SK-N-SH treated with all-trans-retinoic acid at 6 μM for 48 hours (cell line): Measurements from ENCODE around the gene DENND1B.
A peak's percentile ranks its signal among the peaks of the same experiment; 100 is the strongest.

Experiments used
- ATAC-seq: fragments of 200-7000 bp; cut with Tn5 transposase; 3 replicates; pipeline ENCODE4 v1.9.1; 2020; ENCODE audit warnings: mild to moderate bottlenecking, moderate library complexity
- ARNTL ChIP-seq: fragments of 450-650 bp; formaldehyde crosslinking; IDR thresholded peaks from 2 replicates; pipeline ENCODE4 v1.5.0; 2020; ENCODE audit warnings: low read depth, mild to moderate bottlenecking, moderate library complexity, borderline replicate concordance
- BACH2 ChIP-seq: fragments of 250-450 bp; sonication (Bioruptor Pico); IDR thresholded peaks from 2 replicates; pipeline ENCODE4 v1.9.0; 2021; ENCODE audit warnings: mild to moderate bottlenecking, borderline replicate concordance
- ESRRG ChIP-seq: fragments of 250-450 bp; sonication (Bioruptor Pico); IDR thresholded peaks from 2 replicates; pipeline ENCODE4 v1.6.1; 2021; ENCODE audit warnings: mild to moderate bottlenecking
- OSR1 ChIP-seq: fragments of 250-450 bp; sonication (Bioruptor Pico); IDR thresholded peaks from 2 replicates; pipeline ENCODE4 v1.8.0; 2022; ENCODE audit warnings: moderate library complexity, mild to moderate bottlenecking, inconsistent platforms
- PPARA ChIP-seq: fragments of 250-450 bp; sonication (Bioruptor Pico); IDR thresholded peaks from 2 replicates; pipeline ENCODE4 v1.5.0; 2020; ENCODE audit warnings: mild to moderate bottlenecking, borderline replicate concordance
- RARB ChIP-seq: fragments of 250-450 bp; sonication (Bioruptor Pico); IDR thresholded peaks from 2 replicates; pipeline ENCODE4 v1.8.0; 2021; ENCODE audit warnings: mild to moderate bottlenecking, moderate library complexity
- SNAI2 ChIP-seq: fragments of 250-450 bp; sonication (Bioruptor Pico); IDR thresholded peaks from 2 replicates; pipeline ENCODE4 v1.5.0; 2020; ENCODE audit warnings: mild to moderate bottlenecking, moderate library complexity
- TCF4 ChIP-seq: fragments of 250-450 bp; sonication (Bioruptor Pico); IDR thresholded peaks from 2 replicates; pipeline ENCODE4 v1.8.0; 2021; ENCODE audit warnings: mild to moderate bottlenecking, moderate library complexity, borderline replicate concordance
- TOX ChIP-seq: fragments of 250-450 bp; sonication (Bioruptor Pico); IDR thresholded peaks from 2 replicates; pipeline ENCODE4 v1.8.0; 2021; ENCODE audit warnings: mild to moderate bottlenecking, moderate library complexity, borderline replicate concordance
- ZC3H10 ChIP-seq: fragments of 250-450 bp; sonication (Bioruptor Pico); IDR thresholded peaks from 2 replicates; pipeline ENCODE4 v1.5.1; 2021; ENCODE audit warnings: mild to moderate bottlenecking, moderate library complexity
- ZFP3 ChIP-seq: fragments of 250-450 bp; sonication (Bioruptor Pico); IDR thresholded peaks from 2 replicates; pipeline ENCODE4 v1.5.0; 2020; ENCODE audit warnings: mild to moderate bottlenecking, moderate library complexity
- ZFP30 ChIP-seq: fragments of 450-650 bp; formaldehyde crosslinking; IDR thresholded peaks from 2 replicates; pipeline ENCODE4 v1.5.0; 2022; ENCODE audit warnings: mild to moderate bottlenecking, moderate library complexity
- ZNF565 ChIP-seq: fragments of 450-650 bp; formaldehyde crosslinking; conservative IDR thresholded peaks from 2 replicates; pipeline ENCODE4 v1.5.0; 2020; ENCODE audit warnings: low read depth, mild to moderate bottlenecking, moderate library complexity
- ZNF70 ChIP-seq: fragments of 450-650 bp; formaldehyde crosslinking; IDR thresholded peaks from 2 replicates; pipeline ENCODE4 v1.5.0; 2020; ENCODE audit warnings: mild to moderate bottlenecking, moderate library complexity
- ZNF8 ChIP-seq: fragments of 450-650 bp; formaldehyde crosslinking; IDR thresholded peaks from 2 replicates; pipeline ENCODE4 v1.5.0; 2020; ENCODE audit warnings: mild to moderate bottlenecking, moderate library complexity
- TF ChIP-seq, protein P1 (sequence below): fragments of 250-450 bp; sonication (Bioruptor Pico); IDR thresholded peaks from 2 replicates; pipeline ENCODE4 v1.8.0; 2020; ENCODE audit warnings: mild to moderate bottlenecking, moderate library complexity, borderline replicate concordance
- TF ChIP-seq, protein P2 (sequence below): fragments of 250-450 bp; sonication (Bioruptor Pico); IDR thresholded peaks from 2 replicates; pipeline ENCODE4 v1.5.0; 2020; ENCODE audit warnings: mild to moderate bottlenecking, moderate library complexity
- TF ChIP-seq, protein P3 (sequence below): fragments of 250-450 bp; sonication (Bioruptor Pico); IDR thresholded peaks from 2 replicates; pipeline ENCODE4 v1.5.1; 2021; ENCODE audit warnings: mild to moderate bottlenecking, moderate library complexity
- TF ChIP-seq, protein P4 (sequence below): fragments of 250-450 bp; sonication (Bioruptor Pico); IDR thresholded peaks from 2 replicates; pipeline ENCODE4 v1.8.0; 2021; ENCODE audit warnings: low read depth, mild to moderate bottlenecking, moderate library complexity, borderline replicate concordance

Gene DENND1B

DNA sequence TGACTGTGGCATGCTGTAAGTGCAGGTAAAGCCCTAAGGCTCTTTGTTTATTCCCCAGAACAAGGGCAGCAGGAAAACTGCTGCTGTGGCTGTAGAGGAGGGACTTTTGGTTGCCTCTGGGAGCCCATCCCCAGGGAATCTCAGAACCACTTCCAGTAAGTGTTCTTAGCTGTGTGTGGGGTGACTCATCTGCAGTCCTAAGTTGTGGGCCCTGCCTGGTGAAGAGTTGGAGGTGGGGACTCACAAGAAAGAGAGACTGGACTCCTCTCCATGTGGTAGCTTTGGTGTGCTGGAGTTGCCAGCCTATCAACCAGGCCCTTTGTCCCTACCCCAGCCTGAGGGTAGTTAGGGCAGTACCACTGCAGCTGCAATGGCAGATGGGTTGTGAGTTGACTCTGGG lies 24.0 kb upstream of the DENND1B start:
- ATAC-seq: peak; percentile 82
- TF ChIP-seq SNAI2 (CRISPR knock-in tag) (no peak), TCF4 (CRISPR knock-in tag) (no peak), ARNTL (CRISPR knock-in tag) (no peak), ZC3H10 (CRISPR knock-in tag) (no peak), OSR1 (CRISPR knock-in tag) (no peak), TOX (CRISPR knock-in tag) (no peak), ZFP3 (no peak), ZFP30 (CRISPR knock-in tag) (no peak)
- TF ChIP-seq, protein P1, sequence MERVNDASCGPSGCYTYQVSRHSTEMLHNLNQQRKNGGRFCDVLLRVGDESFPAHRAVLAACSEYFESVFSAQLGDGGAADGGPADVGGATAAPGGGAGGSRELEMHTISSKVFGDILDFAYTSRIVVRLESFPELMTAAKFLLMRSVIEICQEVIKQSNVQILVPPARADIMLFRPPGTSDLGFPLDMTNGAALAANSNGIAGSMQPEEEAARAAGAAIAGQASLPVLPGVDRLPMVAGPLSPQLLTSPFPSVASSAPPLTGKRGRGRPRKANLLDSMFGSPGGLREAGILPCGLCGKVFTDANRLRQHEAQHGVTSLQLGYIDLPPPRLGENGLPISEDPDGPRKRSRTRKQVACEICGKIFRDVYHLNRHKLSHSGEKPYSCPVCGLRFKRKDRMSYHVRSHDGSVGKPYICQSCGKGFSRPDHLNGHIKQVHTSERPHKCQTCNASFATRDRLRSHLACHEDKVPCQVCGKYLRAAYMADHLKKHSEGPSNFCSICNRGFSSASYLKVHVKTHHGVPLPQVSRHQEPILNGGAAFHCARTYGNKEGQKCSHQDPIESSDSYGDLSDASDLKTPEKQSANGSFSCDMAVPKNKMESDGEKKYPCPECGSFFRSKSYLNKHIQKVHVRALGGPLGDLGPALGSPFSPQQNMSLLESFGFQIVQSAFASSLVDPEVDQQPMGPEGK (CRISPR knock-in tag): no peak
- TF ChIP-seq, protein P2, sequence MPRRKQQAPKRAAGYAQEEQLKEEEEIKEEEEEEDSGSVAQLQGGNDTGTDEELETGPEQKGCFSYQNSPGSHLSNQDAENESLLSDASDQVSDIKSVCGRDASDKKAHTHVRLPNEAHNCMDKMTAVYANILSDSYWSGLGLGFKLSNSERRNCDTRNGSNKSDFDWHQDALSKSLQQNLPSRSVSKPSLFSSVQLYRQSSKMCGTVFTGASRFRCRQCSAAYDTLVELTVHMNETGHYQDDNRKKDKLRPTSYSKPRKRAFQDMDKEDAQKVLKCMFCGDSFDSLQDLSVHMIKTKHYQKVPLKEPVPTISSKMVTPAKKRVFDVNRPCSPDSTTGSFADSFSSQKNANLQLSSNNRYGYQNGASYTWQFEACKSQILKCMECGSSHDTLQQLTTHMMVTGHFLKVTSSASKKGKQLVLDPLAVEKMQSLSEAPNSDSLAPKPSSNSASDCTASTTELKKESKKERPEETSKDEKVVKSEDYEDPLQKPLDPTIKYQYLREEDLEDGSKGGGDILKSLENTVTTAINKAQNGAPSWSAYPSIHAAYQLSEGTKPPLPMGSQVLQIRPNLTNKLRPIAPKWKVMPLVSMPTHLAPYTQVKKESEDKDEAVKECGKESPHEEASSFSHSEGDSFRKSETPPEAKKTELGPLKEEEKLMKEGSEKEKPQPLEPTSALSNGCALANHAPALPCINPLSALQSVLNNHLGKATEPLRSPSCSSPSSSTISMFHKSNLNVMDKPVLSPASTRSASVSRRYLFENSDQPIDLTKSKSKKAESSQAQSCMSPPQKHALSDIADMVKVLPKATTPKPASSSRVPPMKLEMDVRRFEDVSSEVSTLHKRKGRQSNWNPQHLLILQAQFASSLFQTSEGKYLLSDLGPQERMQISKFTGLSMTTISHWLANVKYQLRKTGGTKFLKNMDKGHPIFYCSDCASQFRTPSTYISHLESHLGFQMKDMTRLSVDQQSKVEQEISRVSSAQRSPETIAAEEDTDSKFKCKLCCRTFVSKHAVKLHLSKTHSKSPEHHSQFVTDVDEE (CRISPR knock-in tag): no peak

DNA sequence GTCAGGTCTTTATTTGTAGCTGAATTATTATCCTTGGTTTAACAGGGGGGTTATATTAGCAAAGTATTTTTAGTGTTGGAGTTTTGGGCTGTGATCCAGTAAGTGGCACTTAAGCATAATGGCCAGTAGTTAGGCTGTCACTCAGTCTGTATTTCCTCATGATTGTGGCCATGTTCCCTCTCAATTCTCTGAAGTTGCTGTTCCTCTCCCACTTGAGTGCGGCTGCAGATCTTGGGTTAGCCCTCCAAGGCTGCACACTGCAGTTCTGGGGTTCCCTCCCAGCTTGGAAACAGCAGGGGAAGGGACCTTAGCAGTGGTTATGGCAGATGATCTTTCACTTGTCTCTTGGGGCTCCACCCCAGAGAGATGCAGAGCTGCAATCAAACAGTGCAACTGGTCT lies 23.2 kb upstream of the DENND1B start:
- ATAC-seq: no peak

DNA sequence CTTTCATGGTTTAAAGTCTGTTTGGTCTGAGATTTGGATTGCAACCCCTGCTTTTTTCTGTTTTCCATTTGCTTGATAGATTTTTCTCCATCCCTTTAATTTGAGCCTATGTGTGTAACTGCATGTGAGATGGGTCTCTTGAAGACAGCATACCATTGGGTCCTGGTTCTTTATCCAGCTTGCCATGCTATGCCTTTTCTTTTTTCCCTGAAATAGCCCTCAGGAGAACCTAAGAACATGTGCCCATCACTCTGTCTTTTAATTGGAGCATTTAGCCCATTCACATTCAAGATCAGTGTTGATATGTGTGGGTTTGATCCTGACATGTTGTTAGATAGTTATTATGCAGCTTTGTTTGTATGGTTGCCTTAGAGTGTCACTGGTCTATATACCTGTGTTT lies 21.7 kb upstream of the DENND1B start:
- TF ChIP-seq, protein P2 (CRISPR knock-in tag): no peak
- TF ChIP-seq ZNF565 (no peak), BACH2 (no peak), RARB (CRISPR knock-in tag) (no peak), TOX (CRISPR knock-in tag) (no peak), ARNTL (CRISPR knock-in tag) (no peak), PPARA (CRISPR knock-in tag) (no peak), ZFP30 (CRISPR knock-in tag) (no peak), ZFP3 (no peak), ZNF70 (CRISPR knock-in tag) (no peak), ZNF8 (no peak)
- TF ChIP-seq, protein P3, sequence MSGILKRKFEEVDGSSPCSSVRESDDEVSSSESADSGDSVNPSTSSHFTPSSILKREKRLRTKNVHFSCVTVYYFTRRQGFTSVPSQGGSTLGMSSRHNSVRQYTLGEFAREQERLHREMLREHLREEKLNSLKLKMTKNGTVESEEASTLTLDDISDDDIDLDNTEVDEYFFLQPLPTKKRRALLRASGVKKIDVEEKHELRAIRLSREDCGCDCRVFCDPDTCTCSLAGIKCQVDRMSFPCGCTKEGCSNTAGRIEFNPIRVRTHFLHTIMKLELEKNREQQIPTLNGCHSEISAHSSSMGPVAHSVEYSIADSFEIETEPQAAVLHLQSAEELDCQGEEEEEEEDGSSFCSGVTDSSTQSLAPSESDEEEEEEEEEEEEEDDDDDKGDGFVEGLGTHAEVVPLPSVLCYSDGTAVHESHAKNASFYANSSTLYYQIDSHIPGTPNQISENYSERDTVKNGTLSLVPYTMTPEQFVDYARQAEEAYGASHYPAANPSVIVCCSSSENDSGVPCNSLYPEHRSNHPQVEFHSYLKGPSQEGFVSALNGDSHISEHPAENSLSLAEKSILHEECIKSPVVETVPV (CRISPR knock-in tag): no peak
- TF ChIP-seq, protein P1 (CRISPR knock-in tag): no peak
- ATAC-seq: no peak

More for the DNA sequence above, 23.2 kb upstream of the DENND1B start:
- TF ChIP-seq, protein P4, sequence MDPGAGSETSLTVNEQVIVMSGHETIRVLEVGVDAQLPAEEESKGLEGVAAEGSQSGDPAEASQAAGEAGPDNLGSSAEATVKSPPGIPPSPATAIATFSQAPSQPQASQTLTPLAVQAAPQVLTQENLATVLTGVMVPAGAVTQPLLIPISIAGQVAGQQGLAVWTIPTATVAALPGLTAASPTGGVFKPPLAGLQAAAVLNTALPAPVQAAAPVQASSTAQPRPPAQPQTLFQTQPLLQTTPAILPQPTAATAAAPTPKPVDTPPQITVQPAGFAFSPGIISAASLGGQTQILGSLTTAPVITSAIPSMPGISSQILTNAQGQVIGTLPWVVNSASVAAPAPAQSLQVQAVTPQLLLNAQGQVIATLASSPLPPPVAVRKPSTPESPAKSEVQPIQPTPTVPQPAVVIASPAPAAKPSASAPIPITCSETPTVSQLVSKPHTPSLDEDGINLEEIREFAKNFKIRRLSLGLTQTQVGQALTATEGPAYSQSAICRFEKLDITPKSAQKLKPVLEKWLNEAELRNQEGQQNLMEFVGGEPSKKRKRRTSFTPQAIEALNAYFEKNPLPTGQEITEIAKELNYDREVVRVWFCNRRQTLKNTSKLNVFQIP (CRISPR knock-in tag): no peak
- no peak for TF ChIP-seq ESRRG (CRISPR knock-in tag)
